ENCODE results near the gene IPO4.

- TF ChIP-seq POLR2A (IDR thresholded peaks at IDR 0.05), result no peak
- no peak for TF ChIP-seq CTCF (IDR thresholded peaks at IDR 0.05 in 4 of 5, conservative IDR thresholded peaks at IDR 0.05 in 1 of 5)
Observed at GRCh38 chr14:24150567-24150966, 38.0 kb downstream of the IPO4 start.
